Activated naive CD8-positive, alpha-beta T cell (primary cell): ENCODE measurements around the gene TGM5.

ENCODE experiments used
- H3K27ac Mint-ChIP-seq: one replicate; pipeline ENCODE4 v1.8.0; 2021; ENCODE audit warnings: mixed read lengths
- H3K27me3 Mint-ChIP-seq: one replicate; pipeline ENCODE4 v1.8.0; 2021; ENCODE audit warnings: mixed read lengths
- H3K36me3 Mint-ChIP-seq: one replicate; pipeline ENCODE4 v1.8.0; 2021; ENCODE audit warnings: mixed read lengths
- H3K4me1 Mint-ChIP-seq: one replicate; pipeline ENCODE4 v1.8.0; 2021; ENCODE audit warnings: low read depth, mixed read lengths
- H3K4me3 Mint-ChIP-seq: one replicate; pipeline ENCODE4 v1.8.0; 2021; ENCODE audit warnings: mild to moderate bottlenecking, mixed read lengths
- H3K9me3 Mint-ChIP-seq: one replicate; pipeline ENCODE4 v1.8.0; 2021; ENCODE audit warnings: low read depth, mixed read lengths

The TGM5 gene

DNA sequence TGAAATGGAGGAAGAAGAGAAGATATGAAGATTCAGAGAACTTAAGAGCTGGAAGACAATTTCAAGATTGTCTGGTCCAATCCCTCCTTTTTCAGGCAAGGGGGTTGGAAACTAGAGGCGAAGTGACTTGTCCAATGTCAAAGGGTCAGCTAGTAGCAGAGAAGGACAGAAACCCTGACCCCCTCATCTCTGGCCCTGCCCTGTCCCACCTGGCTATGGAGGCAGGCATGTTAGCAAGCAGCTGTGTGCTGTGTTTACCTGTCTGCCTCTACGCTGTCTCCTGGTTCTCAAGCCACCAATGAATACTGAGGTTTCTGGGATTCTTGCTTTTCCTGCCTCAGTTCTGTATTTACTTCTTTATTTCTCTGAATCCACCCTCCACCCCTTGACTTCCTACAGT, 342 bp downstream of the TGM5 start:
- Mint-ChIP-seq H3K36me3 (no peaks in the 10 kb centered on the region), H3K4me1 (peaks cover 5% of the 10 kb centered on the region), H3K27ac (no peak overlapping the region), H3K9me3 (no peaks in the 10 kb centered on the region), H3K27me3 (peaks cover 13% of the 10 kb centered on the region), H3K4me3 (no peak overlapping the region)

DNA sequence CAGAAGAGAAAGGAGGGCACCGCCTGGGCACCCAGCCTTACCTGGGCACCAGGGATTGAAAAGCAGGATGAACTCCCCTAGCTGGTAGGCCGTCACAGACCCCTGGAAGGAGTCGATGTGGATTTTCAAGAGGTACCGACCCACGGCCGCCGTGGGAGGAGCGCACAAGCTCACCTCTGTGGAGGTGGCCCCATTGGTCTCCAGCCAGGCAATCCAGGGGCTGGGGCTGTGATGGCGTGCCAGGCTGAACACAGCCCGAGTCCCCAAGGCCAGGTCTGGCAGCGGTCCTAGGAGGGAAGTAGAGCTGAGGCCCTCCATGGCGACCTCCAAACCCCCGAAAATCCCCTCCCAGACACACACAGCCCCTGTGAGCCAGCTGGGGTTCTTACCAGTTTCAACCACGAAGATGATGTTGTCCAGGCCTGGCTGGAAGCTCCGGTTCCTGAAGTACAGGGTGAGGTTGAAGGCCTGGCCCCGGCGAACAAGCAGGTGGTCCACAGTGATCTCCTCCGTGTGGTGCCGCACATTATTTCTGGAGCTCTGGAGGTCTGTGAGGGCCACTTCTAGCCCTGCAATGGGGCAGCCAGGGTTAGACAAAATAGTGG, 6.6 kb downstream of the TGM5 start:
- peaks cover 7% of the 10 kb centered on the region for H3K27me3 Mint-ChIP-seq
- H3K27ac Mint-ChIP-seq = no peak overlapping the region
- no peaks in the 10 kb centered on the region for H3K36me3 Mint-ChIP-seq
- no peaks in the 10 kb centered on the region for H3K4me1 Mint-ChIP-seq
- no peak overlapping the region for H3K4me3 Mint-ChIP-seq
- no peaks in the 10 kb centered on the region for H3K9me3 Mint-ChIP-seq

DNA sequence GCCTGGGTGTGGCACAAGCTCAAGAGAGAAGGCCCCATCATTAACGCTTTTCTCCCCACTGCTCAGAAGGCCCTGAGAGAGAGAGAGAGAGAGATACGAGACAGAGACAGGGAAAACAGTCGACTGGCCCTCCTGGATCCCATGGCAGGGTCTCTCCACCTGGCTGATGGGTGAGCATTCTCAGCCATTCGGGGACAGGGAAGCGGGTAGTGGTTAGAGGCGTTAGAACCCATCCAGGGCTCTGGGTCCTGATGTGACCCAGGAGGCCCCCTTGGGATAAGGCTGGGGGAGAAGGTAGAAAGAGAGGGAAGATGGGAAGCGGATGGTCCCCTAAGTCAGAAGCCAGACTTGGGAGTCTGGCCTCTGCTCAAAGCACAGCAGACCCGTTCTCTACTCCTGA, 7.9 kb downstream of the TGM5 start:
- Mint-ChIP-seq H3K9me3 (no peaks in the 10 kb centered on the region), H3K4me3 (no peak overlapping the region), H3K27me3 (peaks cover 7% of the 10 kb centered on the region), H3K4me1 (peaks cover 3% of the 10 kb centered on the region), H3K36me3 (no peaks in the 10 kb centered on the region), H3K27ac (no peak overlapping the region)

DNA sequence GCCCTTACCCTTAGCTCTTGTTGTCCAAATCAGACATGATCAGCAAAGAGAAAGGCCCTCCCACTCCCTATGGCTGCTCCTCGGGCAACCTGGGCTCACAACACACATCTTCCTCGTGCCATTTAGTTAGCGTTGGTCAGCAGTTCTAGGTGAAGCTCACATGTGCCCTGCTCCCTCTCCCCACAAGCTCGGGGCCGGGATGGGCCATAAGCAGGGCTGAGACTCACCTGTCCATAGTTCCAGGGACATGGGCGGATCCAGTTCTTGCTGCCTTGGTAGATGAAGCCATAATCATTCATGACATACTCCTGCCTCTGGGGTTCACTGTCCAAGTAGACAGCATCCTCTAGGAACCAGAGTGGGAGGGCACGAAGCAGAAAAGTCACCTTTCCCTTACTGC, 10.4 kb downstream of the TGM5 start:
- Mint-ChIP-seq H3K4me1 (peaks cover 11% of the 10 kb centered on the region), H3K4me3 (no peak overlapping the region), H3K27me3 (peaks cover 7% of the 10 kb centered on the region), H3K27ac (no peak overlapping the region), H3K36me3 (no peaks in the 10 kb centered on the region), H3K9me3 (no peaks in the 10 kb centered on the region)

DNA sequence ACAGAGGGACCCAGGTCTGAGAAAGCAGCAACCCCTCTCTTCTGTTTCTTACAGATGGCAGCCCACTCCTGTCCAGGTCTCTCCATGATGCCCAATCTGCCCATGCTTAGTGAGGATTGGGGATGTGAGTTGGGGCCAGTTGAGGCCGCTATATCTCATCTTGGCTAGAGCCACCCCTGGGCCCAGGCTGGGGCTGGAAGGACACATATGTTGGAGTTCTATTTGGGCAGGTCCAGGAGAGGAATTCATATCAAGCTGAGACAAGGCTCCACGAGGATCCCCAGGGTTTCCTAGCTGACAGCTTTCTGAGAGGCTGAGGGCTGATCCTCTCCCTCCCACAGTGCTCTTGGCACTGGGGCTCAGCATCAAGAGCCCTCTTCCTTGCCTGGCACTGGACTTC, 11.4 kb downstream of the TGM5 start:
- H3K9me3 Mint-ChIP-seq = no peaks in the 10 kb centered on the region
- no peaks in the 10 kb centered on the region for H3K36me3 Mint-ChIP-seq
- no peak overlapping the region for H3K27ac Mint-ChIP-seq
- H3K4me3 Mint-ChIP-seq = no peak overlapping the region
- H3K27me3 Mint-ChIP-seq = peaks cover 7% of the 10 kb centered on the region
- H3K4me1 Mint-ChIP-seq = peaks cover 11% of the 10 kb centered on the region

DNA sequence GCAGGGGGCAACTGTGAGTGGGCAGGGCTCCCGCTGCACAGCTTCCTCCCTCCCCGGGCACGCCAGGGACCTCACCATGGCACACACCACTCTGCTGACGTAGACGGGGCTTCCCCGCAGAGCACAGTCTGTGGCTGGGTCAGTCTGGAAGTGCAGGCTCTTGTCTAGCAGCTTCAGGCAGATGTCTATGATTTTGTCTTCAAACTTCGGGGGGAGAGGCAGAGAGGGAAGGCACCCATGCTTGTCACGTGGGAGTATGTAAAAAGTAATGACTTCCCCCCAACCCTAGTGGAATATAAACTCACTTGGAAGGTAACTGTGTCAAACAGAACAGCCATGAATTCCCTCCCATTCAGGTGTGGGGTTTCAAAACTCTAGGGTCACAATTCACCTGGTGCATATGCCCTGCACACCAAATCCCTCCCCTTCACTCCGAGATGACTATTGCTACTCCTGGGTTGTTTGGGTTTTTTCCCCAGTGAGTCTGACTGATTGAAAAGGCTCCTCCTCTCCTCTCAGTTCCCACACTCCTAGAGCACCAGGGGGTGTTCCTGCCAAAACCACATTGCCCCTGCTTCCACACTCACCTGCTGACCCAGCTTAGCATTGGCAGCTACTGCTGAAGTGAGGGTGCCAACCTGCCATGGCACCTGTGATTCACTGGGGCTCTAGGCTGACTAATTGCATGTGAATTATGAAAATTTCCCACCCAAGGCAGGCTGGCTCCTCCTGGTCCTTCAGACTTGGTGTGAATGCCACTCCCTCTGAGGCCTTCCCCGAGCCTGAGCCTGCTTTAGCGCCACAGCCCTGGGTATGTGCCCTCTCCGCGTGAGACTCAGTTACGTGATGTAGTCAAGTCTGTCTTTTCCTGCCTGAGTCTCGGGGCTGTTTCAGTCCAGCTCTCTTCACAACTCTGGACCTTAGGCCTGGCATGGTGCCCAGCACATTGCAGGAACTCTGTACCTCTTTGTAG, 13.0 kb downstream of the TGM5 start:
- H3K4me3 Mint-ChIP-seq = no peak overlapping the region
- peaks cover 14% of the 10 kb centered on the region for H3K4me1 Mint-ChIP-seq
- no peak overlapping the region for H3K27ac Mint-ChIP-seq

DNA sequence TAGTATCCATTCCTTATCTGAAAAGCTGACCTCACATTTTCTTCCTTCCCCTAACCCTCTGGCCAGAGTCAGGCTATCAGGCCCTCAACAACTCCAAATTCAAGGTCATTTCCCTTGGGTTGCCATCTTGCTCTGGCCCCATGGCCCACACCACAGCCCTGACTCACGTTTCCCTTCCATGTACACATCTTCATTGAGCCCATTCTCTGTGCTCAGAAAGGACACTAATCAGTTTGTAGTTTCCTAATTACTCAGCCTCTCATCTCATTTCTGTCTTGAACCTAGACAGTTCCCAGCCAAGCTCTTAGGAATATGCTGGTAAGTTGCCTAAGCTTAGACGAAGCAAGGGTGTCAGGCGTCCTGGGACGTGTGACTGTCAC, 14.9 kb downstream of the TGM5 start:
- Mint-ChIP-seq H3K9me3 (no peaks in the 10 kb centered on the region), H3K36me3 (no peaks in the 10 kb centered on the region), H3K27me3 (peaks cover 7% of the 10 kb centered on the region), H3K27ac (no peak overlapping the region), H3K4me3 (no peak overlapping the region), H3K4me1 (peaks cover 14% of the 10 kb centered on the region)

More for the DNA sequence above, 13.0 kb downstream of the TGM5 start:
- Mint-ChIP-seq H3K9me3 (no peaks in the 10 kb centered on the region), H3K36me3 (no peaks in the 10 kb centered on the region), H3K27me3 (peaks cover 7% of the 10 kb centered on the region)

DNA sequence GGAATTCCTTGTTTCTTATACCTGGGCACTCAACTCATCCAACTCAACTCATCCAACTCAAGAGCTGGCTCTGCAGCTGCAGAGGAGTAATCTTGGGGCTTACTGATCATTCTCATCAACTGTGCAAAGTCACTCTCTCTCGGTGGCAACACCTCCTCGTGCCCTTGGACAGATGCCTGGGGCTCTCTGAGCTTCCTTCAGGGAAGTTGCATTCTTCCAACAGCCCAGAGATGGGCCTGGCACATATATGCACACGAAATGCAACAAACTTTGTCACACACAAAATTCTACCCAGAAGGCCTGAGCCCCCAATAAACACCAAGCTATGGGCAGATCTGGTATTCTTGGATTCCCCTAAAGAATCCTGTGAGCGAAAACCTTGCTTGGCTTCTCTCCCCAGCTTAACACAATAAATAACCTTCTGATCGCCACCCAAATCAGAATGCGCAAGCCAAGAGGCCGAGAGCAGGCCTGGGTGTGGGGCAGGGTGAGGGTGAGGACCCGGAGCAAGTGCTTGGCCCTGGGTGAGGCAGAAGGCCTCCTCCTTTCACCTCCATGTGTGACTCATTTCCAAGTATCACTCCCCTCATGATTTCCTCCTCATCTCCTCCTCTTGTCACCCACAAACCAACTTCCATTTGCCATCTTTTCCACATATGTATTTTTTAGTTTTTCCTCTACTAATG, 15.4 kb downstream of the TGM5 start:
- H3K27ac Mint-ChIP-seq = no peak overlapping the region

DNA sequence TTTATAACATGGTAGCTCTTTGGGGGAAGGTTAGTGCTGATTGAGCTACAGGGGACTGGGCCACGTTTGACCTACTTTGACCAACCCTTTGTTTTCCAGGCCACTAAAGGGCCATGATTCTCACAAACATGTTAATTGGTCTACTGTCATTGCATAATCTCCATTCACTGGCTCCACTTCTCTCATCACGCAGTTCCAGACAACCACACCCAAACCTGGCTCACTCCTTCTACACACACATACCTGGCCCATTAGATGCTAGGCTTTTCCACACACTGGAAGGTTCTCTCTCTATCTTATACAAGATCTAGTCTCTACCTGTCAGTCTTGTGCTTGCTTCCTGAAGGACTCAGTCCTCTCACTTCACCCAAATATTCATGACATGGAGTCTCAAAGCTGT, 15.9 kb downstream of the TGM5 start:
- no peak overlapping the region for H3K4me3 Mint-ChIP-seq
- peaks cover 5% of the 10 kb centered on the region for H3K27me3 Mint-ChIP-seq
- H3K27ac Mint-ChIP-seq = no peak overlapping the region
- H3K9me3 Mint-ChIP-seq = no peaks in the 10 kb centered on the region
- H3K4me1 Mint-ChIP-seq = peaks cover 14% of the 10 kb centered on the region
- no peaks in the 10 kb centered on the region for H3K36me3 Mint-ChIP-seq

More for the DNA sequence above, 15.4 kb downstream of the TGM5 start:
- Mint-ChIP-seq H3K9me3 (no peaks in the 10 kb centered on the region), H3K36me3 (no peaks in the 10 kb centered on the region), H3K4me3 (no peak overlapping the region), H3K4me1 (peaks cover 14% of the 10 kb centered on the region), H3K27me3 (peaks cover 5% of the 10 kb centered on the region)

DNA sequence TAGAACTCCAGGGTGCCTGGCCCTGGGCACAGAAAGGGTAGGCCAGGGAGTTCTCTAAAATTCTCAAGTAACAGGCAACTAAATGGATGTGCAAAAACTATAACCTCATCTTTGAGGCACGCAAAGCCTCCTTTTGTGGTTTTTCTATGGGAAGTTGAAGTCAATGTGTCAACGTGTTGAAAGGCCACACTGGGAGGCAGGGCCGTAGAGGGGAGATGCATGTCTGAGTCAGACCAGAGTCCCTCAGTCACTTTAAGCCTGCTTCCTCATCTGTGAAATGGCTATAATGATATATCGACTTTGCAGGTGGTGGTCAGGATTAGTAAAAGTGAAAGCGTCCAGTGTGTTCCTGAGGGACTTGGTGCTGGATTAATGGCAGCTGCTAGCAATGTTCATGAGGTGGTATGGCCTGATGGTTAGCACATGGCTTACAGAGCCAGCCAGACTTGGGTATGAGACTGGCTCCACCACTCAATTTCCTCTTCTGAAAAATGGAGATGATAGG, 17.0 kb downstream of the TGM5 start:
- Mint-ChIP-seq H3K36me3 (no peaks in the 10 kb centered on the region), H3K4me1 (peaks cover 14% of the 10 kb centered on the region), H3K4me3 (no peak overlapping the region), H3K27me3 (peaks cover 4% of the 10 kb centered on the region), H3K27ac (no peak overlapping the region), H3K9me3 (no peaks in the 10 kb centered on the region)

DNA sequence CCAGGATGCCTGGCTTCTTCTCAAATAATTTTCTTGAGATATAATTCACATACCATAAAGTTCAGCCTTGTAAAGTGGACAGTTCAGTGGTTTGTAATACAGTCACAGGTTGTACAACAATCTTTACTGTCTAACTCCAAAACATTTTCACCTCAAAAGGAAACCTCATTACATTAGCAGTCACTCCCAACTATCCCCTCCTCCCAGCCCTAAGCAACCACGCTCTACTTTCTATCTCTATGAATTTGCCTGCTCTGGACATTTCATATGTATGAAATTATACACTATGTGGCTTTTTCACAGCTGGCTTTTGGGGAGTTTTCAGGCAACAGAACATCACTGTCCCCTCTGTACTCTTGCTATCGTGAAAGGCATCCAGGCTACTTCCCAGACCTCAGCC, 17.5 kb downstream of the TGM5 start:
- H3K4me1 Mint-ChIP-seq = peaks cover 12% of the 10 kb centered on the region
- H3K4me3 Mint-ChIP-seq = no peak overlapping the region
- no peaks in the 10 kb centered on the region for H3K9me3 Mint-ChIP-seq
- no peaks in the 10 kb centered on the region for H3K36me3 Mint-ChIP-seq
- no peak overlapping the region for H3K27ac Mint-ChIP-seq
- H3K27me3 Mint-ChIP-seq = peaks cover 2% of the 10 kb centered on the region

DNA sequence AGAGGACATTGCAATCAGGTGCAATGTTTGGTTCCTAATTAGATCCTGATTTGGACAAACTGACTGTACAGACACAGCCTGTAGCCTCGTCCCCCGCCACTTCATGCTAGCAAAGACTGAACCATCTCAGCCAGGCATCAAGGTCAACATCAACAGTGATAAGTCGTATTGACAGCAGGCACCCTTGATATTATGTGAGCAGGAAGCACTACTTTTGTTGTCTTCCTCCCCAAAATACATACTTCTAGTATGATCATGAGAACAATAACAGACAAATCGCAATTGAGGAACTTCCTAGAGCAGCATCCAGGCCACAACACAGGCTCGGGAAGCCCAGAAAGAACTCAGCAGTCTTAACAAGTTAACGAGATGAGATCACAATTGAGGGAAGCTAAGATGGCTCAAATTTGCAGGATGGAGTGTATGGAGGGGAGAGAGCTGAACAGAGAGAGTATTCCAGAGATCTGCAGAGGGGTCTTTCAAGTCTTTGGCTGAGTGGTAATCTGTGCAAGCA, 20.4 kb downstream of the TGM5 start:
- H3K4me1 Mint-ChIP-seq = peaks cover 3% of the 10 kb centered on the region
- H3K27me3 Mint-ChIP-seq = no peaks in the 10 kb centered on the region
- H3K9me3 Mint-ChIP-seq = no peaks in the 10 kb centered on the region
- no peaks in the 10 kb centered on the region for H3K36me3 Mint-ChIP-seq
- no peak overlapping the region for H3K4me3 Mint-ChIP-seq
- no peak overlapping the region for H3K27ac Mint-ChIP-seq

DNA sequence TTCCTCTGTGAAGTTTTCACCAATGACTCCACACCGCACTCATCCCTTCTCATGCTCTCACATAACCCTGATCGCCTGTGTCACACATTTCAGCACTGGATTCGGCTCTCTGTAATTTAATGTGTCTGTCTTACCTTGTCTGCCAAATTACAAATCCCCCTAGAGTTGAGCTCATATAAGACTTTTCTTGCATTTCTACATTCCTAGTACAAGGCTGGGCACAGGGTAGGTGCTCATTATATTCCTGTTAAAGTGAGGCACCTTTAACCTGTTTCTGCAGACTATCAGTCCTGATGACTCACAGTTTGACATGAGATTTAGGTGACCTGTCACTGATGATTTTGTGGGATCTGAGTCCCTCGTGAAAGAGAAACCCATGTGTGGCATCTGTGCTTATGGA, 22.6 kb downstream of the TGM5 start:
- Mint-ChIP-seq H3K4me1 (no peaks in the 10 kb centered on the region), H3K4me3 (no peak overlapping the region)

DNA sequence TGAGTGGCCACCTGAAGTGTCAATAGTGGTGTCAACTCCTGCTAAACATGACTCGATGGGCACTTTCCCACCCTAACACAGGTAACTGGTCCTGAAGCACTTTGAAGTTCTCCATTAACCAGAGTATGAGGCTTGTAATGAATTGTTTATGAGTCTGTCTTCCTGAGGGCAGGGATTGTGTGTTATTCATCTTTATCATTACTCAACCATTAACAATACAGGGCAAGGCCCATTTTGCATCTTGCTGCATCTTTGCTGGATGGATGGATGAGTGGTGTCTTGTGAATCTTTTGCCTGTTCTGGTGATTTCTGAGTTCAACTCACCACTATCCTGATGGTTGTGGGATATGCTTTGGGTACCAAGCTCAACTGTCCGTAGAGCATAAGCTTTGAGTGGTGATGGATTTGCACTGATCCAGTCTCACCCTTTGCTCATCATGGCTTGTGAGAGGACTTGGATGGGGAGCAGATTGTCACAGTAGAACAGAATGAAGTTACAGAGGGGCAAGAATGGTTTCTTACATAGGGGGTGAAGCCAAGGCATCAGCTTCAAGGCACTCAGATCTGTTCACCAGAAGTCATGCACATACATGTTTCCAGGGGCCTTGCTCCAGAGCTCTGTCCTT, 23.6 kb downstream of the TGM5 start:
- H3K36me3 Mint-ChIP-seq = no peaks in the 10 kb centered on the region
- H3K27me3 Mint-ChIP-seq = peaks cover 2% of the 10 kb centered on the region
- no peak overlapping the region for H3K4me3 Mint-ChIP-seq
- H3K27ac Mint-ChIP-seq = no peak overlapping the region
- no peaks in the 10 kb centered on the region for H3K4me1 Mint-ChIP-seq
- no peaks in the 10 kb centered on the region for H3K9me3 Mint-ChIP-seq

More for the DNA sequence above, 22.6 kb downstream of the TGM5 start:
- H3K27me3 Mint-ChIP-seq = peaks cover 2% of the 10 kb centered on the region
- no peaks in the 10 kb centered on the region for H3K9me3 Mint-ChIP-seq
- H3K36me3 Mint-ChIP-seq = no peaks in the 10 kb centered on the region
- no peak overlapping the region for H3K27ac Mint-ChIP-seq
